Hypothalamus (tissue), 51 donors: Measurements from ENCODE around the gene NELL1.

ENCODE experiments used
- DNase-seq, 51 donors: peaks; one replicate each; lab custom pipeline; 2025; lab: John Stamatoyannopoulos, UW

The NELL1 gene

DNA sequence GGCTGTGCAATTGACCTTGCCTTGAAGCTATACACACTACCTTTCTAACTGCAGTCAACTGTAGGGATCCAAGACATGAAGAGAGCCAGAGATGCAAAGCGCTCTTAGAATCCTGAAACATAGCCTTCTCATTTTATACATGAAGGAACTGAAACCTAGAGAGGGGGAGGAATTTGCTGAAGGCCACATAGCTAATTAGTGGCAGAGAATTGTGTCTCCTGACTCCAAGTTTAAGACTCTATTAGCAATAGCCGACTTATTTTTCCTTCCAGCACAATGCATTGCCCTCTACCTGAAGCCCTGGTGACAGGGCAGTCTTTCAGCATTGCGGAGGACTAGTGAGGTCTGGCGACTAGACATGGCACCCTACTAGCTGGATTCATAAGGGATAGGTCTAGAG lies 796.5 kb downstream of the NELL1 start:
- DNase-seq = no peak

DNA sequence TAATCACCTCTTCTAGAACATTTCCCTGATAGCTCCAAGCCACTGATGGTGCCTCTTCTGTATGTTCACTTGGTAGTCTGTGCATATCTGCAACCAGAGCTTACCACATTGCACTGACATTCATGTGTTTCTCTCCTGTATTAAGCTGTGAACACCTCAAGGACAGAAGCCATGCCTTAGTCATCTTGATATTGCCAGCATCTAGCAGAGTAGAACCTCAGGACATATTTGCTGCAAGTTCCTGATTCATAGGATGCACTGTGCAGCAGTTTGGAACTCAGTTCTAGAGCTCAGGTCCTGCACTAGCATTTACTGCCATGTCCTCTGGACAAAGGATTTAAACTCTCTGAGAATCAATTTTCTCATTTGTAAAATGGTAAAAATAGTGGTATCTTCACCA lies 801.1 kb downstream of the NELL1 start:
- no peak for DNase-seq

DNA sequence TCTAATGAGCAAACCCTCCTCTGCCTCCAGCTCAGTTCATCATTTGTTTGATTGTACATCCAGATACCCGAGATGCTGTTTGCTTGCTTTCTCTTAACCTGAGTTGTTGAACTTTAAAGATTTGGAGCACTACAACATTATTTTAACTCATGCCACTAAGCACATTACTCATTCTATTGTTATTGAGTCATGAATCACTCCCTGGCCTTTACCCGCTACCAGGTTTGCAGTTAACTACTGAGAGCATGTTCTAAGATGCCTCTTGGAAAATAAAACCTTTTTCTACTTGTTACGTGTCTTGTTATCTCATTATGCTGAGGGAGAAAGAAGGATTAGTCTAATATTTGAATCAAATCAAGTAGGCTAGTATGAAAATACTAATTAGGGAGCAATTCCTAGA lies 802.9 kb downstream of the NELL1 start:
- no peak for DNase-seq

DNA sequence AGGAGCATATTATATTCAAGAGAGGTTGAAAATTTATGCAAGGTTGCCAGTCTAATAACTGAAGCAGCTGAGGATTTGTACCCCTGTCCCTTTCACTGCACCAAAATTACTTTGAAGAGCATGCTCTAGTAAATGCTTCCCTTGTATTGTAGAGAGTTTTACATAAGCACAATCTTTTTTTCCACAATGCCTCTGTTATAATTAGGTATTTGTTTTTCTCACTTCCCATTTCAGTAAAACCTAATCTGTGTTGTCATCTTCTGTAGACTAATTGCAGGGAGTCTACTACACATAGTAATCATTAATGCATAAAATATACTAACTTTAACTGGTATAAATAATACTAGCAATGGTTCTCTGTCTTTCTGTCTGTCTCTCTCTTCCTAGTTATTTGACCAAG lies 805.1 kb downstream of the NELL1 start:
- no peak for DNase-seq

DNA sequence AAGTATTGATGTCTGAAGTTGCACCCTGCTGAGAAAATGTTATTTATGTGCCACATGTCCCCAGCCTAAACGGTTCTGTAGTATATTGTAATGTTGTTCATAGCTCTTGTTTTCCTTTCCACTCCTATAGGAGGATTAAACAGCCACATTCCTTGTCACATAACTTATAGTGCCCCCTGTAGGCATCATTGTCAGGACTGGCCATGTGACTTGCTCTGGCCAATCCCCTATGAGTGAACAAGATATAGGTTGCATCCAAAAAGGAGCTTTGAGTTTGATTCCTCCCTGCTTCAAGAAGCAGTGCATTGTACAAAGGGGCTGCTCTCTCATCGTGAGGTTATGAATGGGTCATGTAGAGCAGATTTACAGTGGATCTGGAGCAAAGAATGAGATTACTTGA lies 805.9 kb downstream of the NELL1 start:
- DNase-seq = no peak

DNA sequence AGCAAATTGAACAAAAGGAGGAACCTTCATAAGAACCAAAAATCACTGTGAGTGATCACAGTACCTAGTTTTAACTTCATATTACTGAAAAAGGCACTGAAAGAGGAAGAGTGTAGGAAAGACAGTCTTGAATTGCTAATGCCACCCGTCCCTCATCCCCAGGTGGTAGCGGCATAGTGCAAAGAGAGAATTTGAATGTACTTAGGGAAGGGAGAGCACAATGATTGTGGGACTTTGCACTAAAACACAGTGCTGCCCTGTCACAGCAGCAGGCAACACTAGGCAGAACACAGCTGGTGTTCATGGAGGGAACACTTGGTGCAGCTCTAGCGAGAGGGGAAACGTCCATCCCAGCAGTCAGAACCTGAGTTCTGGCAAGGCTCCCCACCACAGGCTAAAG lies 807.2 kb downstream of the NELL1 start:
- DNase-seq = no peak

DNA sequence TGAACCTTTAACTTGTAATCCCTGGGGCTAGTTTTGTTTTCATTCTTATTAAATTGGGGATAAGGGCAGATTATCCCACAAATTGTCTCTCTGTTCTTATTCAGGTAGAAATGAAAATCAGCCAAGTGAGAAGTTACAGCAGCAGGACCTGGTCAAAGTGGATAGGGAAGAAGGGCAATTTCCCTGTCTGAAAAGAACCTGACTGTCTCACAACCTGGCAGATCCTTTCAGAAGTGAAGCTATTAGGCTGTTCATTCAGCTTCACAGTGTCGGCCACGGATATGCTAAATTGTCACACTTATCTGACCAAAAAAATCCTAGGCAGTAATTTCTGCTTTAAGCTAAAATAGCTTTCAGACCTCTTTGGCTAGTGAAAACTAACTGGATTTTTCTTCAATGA lies 810.9 kb downstream of the NELL1 start:
- DNase-seq = no peak

DNA sequence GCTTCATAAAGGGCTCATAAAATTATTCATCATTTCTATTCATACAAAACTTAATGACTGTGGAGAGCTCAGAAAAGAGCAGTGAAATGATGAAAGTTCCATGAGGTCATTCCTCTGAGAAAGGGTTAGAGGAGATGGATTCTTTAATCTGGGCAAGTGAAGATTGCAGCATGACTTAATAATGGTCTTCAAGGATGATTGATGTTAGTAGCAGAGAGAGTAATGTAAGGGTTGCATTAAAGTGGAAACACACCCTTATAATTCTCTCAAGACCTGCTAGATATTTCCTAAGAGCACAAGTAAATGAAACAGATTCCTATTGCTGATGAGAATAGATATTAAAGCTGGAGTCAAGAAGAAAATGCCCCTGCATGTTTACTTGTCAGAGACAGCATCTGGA lies 811.9 kb downstream of the NELL1 start:
- DNase-seq = no peak

DNA sequence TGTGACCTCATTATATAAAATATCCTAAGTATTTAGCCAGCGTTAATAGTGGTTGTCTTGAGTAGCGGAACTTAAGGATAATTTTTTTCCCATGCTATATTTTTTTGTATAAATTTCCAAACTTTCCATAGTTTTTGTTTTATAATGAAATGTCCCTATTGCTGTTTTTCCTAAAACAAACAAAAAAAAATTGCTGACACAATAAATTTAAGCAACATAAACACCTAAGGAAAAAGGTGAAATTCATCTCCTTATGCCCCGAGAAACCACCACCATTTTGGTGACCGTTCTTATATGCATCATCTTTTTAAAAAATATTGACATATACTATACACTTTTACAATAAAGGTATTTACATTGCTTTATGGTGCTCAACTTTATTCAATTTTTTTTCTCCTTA lies 814.7 kb downstream of the NELL1 start:
- no peak for DNase-seq

DNA sequence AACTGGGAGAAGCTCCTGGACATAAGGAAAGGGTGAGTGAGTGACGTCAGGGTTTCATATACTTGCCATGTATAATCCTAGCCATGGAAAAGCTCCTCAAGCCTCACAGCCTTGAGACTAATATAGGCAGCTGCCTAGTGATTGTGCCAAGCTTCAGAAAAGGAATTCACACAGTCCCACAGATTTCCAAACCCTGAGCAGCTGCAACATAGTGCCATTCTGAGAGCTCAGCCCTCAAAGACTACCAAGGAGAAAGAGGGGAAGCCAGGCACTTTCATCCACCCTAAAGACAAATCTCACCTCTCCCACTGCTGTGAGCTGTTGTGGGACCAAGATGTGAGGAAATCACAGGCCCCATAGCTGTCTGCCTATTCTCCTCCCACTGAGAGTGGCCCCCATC lies 815.6 kb downstream of the NELL1 start:
- peak in 1 of 51 donors; percentile 55 for DNase-seq

DNA sequence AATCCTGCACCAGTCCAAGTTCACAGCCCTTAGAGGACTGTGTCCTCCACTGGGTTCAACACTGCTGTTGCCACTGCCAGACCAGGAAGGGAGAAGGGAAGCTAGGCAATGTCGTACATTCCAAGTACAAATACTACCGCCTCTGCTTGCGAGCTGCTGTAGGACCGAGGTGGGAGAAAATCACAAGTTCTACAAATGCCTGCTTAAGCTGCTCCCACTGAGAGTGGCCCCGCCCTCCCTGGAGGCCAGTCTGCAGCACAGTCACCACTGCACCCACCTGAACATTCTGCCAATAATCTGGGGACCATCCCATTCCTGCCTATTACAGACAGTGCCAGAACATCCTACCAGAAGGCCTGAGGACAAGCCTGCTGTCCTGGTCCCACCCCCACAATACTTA lies 816.0 kb downstream of the NELL1 start:
- DNase-seq = peak in 1 of 51 donors; percentile 55

DNA sequence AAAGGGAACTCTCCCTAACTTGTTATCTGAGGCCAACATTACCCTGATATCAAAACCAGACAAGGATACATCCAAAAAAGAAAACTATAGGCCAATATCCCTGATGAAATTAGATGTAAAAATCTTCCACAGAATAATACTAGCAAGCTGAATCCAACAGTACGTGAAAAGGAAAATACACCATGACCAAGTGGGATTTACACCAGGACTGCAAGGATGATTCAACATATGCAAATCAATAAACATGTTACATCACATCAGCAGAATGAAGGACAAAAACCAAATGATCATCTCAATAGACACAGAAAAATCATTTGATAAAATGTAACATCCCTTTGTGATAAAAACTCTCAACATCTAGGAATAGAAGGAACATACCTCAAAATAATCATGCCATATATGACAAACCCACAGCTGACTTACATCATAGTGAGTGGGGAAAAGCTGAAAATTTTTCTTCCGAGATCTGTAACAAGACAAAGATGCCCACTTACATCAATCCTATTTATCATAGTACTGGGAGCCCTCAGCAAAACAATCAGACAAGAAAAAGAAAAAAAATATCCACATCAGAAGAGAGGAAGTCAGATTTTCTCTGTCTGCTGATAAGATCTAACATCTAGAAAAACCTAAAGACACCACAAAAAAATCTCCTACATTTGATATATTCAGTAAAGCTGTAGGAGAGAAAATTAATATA lies 820.2 kb downstream of the NELL1 start:
- no peak for DNase-seq

DNA sequence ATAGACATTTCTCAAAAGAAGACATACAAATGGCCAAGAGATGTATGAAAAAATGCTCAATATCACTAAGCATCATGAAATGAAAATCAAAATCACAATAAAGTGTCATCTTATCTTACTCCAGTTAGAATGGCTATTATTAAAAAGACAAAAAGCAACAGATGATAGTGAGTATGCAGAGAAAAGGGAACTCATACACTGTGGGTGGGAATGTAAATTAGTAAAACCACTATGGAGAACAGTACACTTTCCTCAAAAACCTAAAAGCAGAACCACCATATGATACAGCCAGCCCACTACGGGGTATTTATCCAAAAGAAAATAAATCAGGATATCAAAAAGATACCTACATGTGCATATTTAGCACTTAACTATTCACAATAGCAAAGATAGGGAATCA lies 823.5 kb downstream of the NELL1 start:
- no peak for DNase-seq

DNA sequence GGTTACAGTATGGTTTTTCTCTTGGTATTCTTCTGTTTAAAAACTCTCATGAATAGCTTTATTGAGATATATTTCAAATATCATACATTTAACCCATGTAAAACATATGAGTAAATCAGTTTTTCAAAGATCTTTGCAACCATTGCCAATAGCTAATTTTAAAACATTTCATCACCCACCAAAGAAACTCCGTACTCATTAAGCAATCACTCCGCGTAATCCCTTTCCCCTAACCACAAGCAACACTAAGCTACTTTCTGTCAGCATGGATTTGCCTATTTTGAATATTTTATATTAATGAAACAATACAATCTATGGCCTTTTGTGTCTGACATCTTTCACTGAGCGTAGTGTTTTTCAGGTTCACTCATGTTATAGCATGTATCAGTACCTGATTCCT lies 825.6 kb downstream of the NELL1 start:
- no peak for DNase-seq

DNA sequence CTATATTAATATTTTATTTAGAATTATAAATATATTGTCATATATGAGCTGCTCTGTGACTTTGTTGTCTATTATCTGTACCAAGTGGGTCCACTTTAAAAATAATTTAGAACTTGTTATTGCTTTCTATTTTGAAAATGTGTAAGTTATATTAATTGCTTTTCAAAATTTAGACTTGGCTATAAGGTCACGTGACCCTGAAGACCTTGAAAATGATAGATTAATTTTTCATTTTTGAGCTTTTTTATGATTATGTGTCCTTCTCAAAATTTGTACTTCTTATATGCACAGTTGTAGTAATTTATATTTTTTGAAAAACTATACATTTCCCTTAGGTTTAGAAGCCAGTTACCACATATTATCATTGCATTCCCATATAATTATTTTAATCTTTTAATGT lies 826.5 kb downstream of the NELL1 start:
- no peak for DNase-seq

DNA sequence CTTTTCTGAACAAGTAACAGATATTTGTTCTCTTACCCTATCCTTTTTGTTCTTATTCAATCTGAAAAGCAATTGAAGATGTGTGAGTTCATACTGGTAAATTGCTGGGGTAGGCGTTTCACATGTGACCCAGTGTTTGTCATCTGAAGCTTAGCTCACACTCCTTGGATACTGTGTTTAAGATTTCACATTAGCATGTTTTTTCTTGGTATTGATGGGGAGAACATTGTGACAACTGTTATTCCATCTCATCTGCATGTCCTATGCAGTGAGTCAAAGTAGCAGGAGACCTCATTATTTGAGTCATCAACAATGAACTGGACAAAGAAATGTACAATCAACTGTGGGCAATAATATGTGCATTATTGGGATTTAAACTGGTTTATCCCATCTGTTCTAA lies 831.9 kb downstream of the NELL1 start:
- DNase-seq = no peak

DNA sequence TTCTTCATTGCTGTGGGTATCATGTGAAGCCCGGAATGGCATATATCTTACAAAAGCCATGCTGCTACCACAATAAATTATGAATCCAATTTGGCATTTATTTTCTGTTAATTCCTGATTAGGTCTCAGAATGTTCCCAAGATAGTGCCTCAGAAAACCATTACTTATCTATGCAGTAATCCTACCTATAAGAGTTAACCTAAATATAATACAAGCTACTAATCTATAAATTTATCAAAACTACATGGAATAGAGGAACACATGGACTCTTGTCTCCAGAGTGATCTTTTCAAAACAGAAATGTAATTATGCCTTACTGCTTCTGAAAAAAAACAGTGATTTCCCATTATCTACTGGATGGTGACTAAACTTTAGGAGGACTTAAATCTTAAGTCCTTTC lies 835.7 kb downstream of the NELL1 start:
- no peak for DNase-seq

DNA sequence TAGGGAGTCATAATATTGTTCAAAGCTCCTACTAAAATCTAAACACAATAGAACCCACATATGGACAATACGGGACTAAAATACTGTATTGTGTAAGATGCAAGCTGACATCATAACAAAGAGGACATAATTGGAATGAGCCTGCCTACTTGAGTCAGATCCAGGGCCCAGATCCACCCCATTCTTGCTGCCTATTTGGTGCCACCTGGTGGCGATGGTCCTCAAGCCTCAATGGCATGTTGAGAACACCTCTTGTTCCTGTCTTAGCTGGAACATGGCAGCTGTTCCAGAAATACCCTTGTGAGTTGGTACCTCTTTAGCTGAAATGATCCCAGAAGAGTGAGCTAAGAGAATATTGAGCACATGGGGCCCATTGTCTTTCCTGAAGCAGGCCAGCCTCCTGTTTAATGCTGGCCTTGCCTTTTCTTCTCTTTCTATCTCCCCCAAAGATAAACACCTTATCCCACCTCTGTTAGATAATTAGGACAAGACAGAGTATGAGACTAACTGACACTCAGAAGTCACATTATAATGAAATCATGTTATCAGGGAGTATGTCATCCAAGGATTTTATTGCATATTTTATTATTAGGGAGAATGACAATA lies 842.6 kb downstream of the NELL1 start:
- DNase-seq = peak in 24 of 51 donors; percentile 1 to 50 (median 7)

DNA sequence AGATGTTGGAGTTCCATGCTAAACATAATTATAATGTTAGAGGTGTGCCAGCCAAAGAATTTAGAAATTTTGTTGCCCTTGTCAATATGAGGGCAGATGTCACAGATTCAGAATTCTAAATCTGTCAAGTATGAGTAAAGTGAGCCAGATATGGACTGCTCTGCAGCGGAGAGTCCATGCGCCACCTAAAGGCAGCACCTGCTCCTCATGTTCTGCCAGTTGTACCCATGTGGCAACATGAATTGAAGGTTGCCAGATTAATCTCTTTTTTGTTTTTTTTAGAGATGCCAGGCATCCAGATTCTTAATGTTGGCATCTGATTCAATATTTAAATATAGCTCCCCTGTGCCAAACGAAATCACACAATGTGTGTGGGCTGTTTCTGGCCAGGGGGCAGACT lies 844.9 kb downstream of the NELL1 start:
- DNase-seq = no peak

DNA sequence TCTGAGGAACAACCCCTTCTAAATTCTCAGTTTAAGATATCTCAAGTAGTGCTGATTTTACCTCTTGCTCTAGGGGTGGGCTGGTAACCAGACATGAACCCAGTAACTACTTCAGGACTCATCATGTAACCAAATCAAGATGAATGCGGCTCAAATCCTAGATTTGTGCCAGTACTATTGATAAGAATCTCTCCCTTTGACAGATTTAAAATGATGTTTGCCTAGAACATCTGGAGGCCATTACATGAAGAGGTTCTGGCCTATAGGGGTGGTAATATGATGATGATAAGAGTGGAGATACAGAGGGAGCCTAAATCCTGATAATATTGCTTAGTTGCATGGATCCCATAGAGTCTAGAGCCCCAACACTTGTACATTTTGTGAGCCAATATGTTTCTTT lies 850.9 kb downstream of the NELL1 start:
- DNase-seq = no peak

DNA sequence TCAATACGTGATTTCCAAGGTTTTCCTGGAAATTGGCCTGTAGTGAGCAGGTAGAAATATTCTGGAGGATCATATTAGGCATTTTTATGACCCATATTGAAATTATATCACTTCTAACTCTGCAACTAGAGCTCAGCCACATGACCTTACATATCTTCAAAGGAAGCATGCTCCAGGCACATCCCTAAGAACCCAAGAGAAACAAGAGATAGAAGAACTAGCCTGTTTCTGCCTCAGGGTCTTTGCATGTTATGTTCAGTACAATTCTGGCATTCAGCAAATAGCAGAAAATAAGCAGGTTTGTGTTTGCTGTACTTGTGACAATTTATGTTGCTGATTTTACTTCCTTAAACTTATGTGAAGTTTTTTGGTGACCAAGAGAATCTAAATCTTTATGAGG lies 859.8 kb downstream of the NELL1 start:
- DNase-seq = no peak

DNA sequence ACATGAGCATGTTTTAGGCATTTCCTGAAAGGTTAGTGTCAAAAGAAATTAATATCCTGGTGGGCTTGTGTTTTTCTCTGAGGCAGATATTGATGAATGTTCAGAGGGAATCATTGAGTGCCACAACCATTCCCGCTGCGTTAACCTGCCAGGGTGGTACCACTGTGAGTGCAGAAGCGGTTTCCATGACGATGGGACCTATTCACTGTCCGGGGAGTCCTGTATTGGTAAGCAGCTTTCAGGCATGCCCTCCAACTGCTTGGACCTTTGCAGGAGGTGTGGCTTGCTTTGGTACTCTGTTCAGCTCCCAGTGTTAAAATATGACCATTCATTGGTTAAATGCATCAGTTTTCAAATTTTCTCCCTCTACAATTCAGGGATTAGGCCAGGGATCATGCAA lies 864.9 kb downstream of the NELL1 start:
- DNase-seq = no peak

DNA sequence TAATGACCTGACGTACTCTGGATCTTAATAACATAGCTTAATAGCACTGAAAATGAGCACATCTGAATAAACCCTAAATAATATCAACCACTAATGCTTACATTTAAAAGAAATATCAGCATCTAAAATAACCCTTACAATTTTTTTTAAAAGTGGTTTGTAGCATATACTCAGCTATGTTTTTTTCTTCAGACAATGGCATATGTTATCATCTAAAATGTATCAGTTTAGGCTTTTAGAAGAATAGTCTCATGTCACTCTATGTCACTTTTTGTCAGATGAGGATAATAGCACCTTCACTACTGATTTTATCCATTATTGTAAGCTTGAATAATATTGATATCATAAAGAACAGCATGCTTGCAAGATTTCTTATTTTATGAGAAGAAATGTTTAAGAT lies 868.6 kb downstream of the NELL1 start:
- no peak for DNase-seq
